Transverse colon (tissue), 4 donors: ENCODE results near the gene HIVEP3.

Experiments used
- CTCF ChIP-seq, 5 experiments: fragments of 200-600 bp in 3 of 5; fragments of 450-650 bp in 2 of 5; sonication (generic) in 3 of 5; IDR thresholded peaks; 1 replicate in 2 of 5; 2 replicates in 3 of 5; pipeline ENCODE4 v1.5.1; 2016 to 2017; ENCODE audit warnings: antibody characterized with exemption in 5 of 5, inconsistent platforms in 3 of 5, mild to moderate bottlenecking in 2 of 5, moderate library complexity in 1 of 5
- EP300 ChIP-seq: sonication (generic); formaldehyde crosslinking; IDR thresholded peaks from one replicate; pipeline ENCODE4 v1.6.1; 2017; ENCODE audit warnings: antibody characterized with exemption, low read depth
- POLR2A ChIP-seq: fragments of 450-650 bp; IDR thresholded peaks from one replicate; pipeline ENCODE4 v1.6.1; 2016; ENCODE audit warnings: antibody characterized with exemption, mild to moderate bottlenecking, moderate library complexity
- POLR2AphosphoS5 ChIP-seq, 3 donors: sonication (generic); formaldehyde crosslinking; IDR thresholded peaks; one replicate each; pipeline ENCODE4 v1.6.1; 2016; ENCODE audit warnings: antibody characterized with exemption in 3 of 3

- TF ChIP-seq CTCF (IDR thresholded peaks at IDR 0.05) (no peak), POLR2A (no peak), EP300 (no peak), POLR2AphosphoS5 (IDR thresholded peaks at IDR 0.05) (no peak)
Measured at GRCh38 chr1:41534181-41535076, 384.3 kb downstream of the HIVEP3 start.
